GM19463 (cell line): ENCODE results near the gene TNNC1.

Experiments
- ATAC-seq: cut with Tn5 transposase; IDR thresholded peaks from one replicate; pipeline ENCODE4 v1.9.1; 2021; ENCODE audit warnings: mild to moderate bottlenecking, moderate library complexity; ENCODE audit not compliant: unreplicated experiment

TNNC1 gene

GRCh38 chr3:52432691-52433141, 21.1 kb downstream of the TNNC1 start:
- no peak for ATAC-seq

GRCh38 chr3:52432225-52432624, 21.6 kb downstream of the TNNC1 start:
- no peak for ATAC-seq

- ATAC-seq = no peak
Observed at GRCh38 chr3:52431459-52432223, 22.2 kb downstream of the TNNC1 start.

- no peak for ATAC-seq
Observed at GRCh38 chr3:52430416-52430810, 23.4 kb downstream of the TNNC1 start.

GRCh38 chr3:52429779-52430415, 23.9 kb downstream of the TNNC1 start:
- ATAC-seq = no peak

GRCh38 chr3:52429031-52429430, 24.8 kb downstream of the TNNC1 start:
- ATAC-seq = no peak

GRCh38 chr3:52428151-52429005, 25.5 kb downstream of the TNNC1 start:
- no peak for ATAC-seq

- no peak for ATAC-seq
Observed at GRCh38 chr3:52423173-52423572, 30.7 kb downstream of the TNNC1 start.

- ATAC-seq = no peak
Observed at GRCh38 chr3:52422669-52423068, 31.2 kb downstream of the TNNC1 start.

GRCh38 chr3:52420388-52420787, 33.5 kb downstream of the TNNC1 start:
- ATAC-seq = no peak

- ATAC-seq = no peak
Observed at GRCh38 chr3:52415800-52416199, 38.0 kb downstream of the TNNC1 start.

GRCh38 chr3:52408466-52408865, 45.4 kb downstream of the TNNC1 start:
- ATAC-seq = no peak

GRCh38 chr3:52407779-52408178, 46.1 kb downstream of the TNNC1 start:
- no peak for ATAC-seq

GRCh38 chr3:52406791-52407510, 46.9 kb downstream of the TNNC1 start:
- ATAC-seq = no peak

- no peak for ATAC-seq
Observed at GRCh38 chr3:52406231-52406661, 47.6 kb downstream of the TNNC1 start.

- ATAC-seq = no peak
Observed at GRCh38 chr3:52405601-52406110, 48.2 kb downstream of the TNNC1 start.

- no peak for ATAC-seq
Observed at GRCh38 chr3:52405066-52405465, 48.8 kb downstream of the TNNC1 start.

GRCh38 chr3:52404391-52404790, 49.5 kb downstream of the TNNC1 start:
- ATAC-seq = no peak

GRCh38 chr3:52403955-52404354, 49.9 kb downstream of the TNNC1 start:
- no peak for ATAC-seq

GRCh38 chr3:52403271-52403841, 50.5 kb downstream of the TNNC1 start:
- no peak for ATAC-seq
